Fibroblast of the aortic adventitia (primary cell): ENCODE data around the gene UFD1. TPM values are rescaled to one million over a fixed set of nuclear protein-coding genes. Genes with fewer than 3 reads are reported as not detected.

Experiments
- DNase-seq: peaks from one replicate; pipeline ENCODE4 v3.0.0-alpha.2; 2010; ENCODE audit warnings: low read depth
- H3K4me3 ChIP-seq: 2 replicates; pipeline ENCODE4 v1.5.1; 2011; ENCODE audit warnings: low read depth, mild to moderate bottlenecking, control low read depth, low read length, moderate library complexity
- total RNA-seq: library from RNA; depleted of rRNA; stranded (reverse); fragments of >200 nt; gene quantifications from 2 replicates; pipeline ENCODE4 v1.2.3, GENCODE V29; 2012; ENCODE audit warnings: low replicate concordance
- TF ChIP-seq, protein P1 (sequence below): IDR thresholded peaks from 2 replicates; pipeline ENCODE4 v1.5.1; 2011; ENCODE audit warnings: mild to moderate bottlenecking, low read length, control low read depth, inconsistent platforms; ENCODE audit not compliant: insufficient read depth

UFD1 gene
- total RNA-seq, 1 donor: 70.8 TPM

DNA sequence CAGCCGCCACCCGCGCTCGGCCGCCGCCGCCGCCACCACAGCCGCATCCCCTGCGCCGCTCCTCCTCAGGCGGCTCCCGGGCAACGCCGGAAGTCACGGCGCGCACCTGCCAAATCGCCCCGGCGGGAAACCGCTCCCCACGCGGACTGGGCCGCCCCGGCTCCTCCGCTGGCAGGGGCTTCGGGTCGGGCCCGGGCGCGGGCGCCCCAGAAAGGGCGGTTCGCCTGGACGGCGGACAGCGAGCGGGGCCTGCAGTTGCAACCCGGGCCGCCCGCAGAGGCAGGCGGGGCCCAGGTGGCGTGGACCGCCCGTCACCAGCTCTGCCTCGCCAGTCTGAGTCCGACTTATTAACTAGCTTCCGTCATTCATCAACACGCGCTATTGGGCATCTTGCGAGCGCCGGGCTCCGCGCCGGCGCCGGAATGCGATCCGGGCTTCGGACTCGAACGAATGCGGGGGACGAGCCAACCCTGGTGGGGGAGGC lies 47.3 kb downstream of the UFD1 start, which contains the start of gene HIRA:
Gene HIRA (minus strand): TSS at position 85 of the 484 bp plus-strand sequence. CDS start 257 bp downstream, outside the sequence.
- H3K4me3 ChIP-seq: peak within 1 kb of the TSS; percentile 89
- DNase-seq: peak; percentile 72
- TF ChIP-seq, protein P1, sequence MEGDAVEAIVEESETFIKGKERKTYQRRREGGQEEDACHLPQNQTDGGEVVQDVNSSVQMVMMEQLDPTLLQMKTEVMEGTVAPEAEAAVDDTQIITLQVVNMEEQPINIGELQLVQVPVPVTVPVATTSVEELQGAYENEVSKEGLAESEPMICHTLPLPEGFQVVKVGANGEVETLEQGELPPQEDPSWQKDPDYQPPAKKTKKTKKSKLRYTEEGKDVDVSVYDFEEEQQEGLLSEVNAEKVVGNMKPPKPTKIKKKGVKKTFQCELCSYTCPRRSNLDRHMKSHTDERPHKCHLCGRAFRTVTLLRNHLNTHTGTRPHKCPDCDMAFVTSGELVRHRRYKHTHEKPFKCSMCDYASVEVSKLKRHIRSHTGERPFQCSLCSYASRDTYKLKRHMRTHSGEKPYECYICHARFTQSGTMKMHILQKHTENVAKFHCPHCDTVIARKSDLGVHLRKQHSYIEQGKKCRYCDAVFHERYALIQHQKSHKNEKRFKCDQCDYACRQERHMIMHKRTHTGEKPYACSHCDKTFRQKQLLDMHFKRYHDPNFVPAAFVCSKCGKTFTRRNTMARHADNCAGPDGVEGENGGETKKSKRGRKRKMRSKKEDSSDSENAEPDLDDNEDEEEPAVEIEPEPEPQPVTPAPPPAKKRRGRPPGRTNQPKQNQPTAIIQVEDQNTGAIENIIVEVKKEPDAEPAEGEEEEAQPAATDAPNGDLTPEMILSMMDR: no peak

DNA sequence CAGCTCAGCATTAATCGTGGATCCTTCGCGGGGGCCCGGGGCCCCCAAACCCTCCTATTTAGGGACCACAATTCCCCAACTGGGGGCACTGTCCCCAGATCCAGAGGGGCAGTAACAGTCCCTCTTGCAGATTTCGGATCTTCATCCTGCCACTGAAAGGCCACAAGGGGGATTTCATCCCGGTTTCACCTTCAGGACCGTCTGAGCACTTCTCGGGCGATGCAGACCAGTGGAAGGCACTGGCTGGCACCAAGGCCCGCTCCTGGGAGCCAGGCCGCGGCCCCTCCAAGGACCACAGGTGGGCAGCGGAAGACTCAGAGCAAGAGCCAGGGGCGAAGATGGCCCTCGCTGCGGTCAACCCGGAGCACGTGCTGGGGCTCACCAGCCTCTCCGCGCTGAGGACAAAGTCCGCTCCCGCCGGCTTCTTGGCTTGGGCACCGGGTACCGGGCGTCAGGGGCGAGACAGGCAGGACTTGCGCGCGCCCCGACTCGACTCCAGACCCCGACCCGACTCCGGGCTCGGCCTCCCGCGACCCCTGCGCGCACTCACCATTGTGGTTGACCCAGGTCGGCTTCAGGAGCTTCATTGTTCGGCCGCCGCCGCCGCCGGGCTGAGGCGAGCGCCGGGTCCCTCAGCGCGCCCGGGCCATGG lies 48.0 kb downstream of the UFD1 start:
- H3K4me3 ChIP-seq: peak overlapping the region; percentile 89
- DNase-seq: peak; percentile 36
- TF ChIP-seq, protein P1: peak; percentile 37

DNA sequence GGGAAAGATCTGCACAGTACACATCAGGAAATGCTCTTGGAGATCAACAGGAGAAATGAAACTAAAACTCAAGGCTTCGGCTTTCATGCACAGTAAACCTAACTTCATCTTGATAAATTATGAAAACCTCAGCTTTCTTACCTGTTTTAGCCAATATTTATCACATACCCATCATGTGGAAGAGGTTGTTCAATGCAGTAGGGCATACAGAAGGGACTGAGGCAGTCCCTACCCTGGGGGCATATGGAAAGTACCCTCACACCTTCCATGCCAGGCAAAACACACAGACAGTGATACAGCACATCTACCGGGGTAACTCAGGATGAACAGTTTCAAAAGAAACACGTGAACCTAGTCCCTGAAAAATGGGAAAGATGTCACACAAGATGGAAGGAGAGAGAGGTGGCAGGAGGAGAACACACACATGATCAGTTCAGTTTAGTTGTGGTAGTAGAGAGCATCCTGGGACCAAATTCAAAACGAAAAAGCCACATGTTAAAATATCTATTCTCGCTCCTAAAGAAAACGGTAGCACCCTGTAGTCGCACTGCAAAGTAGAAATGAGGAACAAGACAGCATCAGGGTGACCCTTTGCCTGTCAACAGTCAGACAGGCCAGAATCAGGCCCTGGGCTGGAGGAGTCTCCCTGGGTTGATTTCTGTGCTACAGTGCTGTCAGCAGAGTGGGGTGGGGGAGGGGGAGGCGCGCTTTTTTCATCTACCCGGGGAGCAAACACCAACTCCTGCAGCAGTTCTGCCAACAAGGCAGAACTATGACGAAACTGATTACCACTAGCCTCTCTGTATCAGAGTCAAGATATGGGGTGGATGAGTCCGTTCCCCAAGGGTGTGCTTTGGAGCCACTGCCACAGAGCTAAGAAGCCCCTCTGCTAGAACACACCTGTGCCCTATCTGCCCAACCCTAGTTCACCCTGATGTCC lies 48.8 kb downstream of the UFD1 start:
- TF ChIP-seq, protein P1: no peak
- peak; percentile 74 for DNase-seq
- peak overlapping the region; percentile 89 for H3K4me3 ChIP-seq

DNA sequence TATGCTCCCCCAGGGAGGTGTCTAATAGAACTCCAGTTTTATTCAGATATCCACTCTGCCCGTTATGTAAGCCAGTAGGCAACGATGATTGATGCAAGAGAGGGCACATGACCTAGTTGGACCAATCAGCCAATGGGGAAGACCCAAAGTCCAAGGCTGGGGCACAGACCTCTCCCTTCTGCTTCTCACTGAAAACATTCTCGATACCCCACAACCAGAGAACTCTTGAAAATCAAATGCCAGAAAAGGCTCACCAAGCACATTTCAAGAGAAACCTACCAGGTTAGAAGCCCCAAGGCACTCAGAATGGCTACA lies 54.9 kb downstream of the UFD1 start:
- no peak overlapping the region for H3K4me3 ChIP-seq
- TF ChIP-seq, protein P1: no peak
- DNase-seq: no peak

DNA sequence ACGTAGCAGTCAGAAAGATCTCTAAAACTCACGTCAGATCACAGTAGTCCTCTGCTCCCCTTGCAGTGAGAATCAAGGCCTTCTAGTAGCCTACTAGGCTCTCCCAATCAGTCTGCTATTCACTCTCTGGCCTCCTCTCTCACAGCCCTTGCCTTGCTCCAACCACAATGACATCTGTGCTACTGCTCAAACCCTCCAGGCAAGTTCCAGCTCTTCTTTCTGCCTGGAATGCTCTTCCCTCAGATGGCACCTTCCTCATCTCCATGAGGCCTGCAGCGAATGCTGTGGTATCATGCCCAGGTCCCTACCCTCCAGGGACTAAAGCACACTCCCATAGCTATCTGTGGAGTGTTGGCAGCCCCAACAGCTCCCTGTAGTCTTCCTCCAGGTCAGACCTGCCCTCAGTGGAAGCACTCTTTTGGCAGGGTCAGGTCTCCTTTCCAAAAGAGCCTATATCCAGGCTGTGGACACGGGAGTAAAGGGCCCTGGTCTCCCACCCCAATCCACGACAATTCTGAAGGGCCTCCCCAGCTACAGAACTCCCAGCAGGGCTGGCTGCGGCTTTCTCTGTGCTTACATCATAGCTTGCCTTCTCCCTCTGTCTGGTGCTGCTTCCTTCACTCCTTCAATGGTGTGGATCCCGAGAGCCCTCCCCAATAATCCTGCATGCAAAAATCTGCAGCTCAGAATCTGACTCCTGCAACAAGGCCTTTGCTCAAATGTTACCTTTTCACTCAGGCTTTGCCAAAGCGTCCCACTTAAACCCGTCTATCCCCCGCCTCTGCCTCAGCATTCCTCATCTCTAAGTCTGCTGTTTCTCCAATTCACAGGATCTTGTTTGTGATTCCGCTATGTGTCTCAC lies 56.3 kb downstream of the UFD1 start:
- no peak overlapping the region for H3K4me3 ChIP-seq
- DNase-seq: no peak
- TF ChIP-seq, protein P1: no peak

DNA sequence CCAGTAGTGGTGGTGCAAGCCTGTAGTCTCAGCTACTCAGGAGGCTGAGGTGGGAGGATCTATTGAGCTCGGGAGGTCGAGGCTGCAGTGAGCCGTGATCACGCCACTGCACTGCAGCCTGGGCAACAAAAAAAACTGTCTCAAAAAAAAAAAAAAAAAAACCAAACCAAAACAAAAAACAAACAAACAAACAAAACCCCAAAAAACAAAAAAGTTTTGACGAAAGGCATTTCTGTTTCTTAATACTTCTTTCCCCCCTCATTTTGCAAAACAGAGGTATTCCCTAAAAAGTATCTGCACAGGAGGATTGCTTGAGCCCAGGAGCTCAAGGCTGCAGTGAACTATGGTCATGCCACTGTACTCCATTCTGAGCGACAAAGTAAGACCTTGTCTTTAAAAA lies 58.7 kb downstream of the UFD1 start:
- DNase-seq: no peak
- TF ChIP-seq, protein P1: no peak
- no peak overlapping the region for H3K4me3 ChIP-seq
